ENCODE data around the gene MELTF. TPM values are rescaled to one million over a fixed set of nuclear protein-coding genes. Genes with fewer than 3 reads are reported as not detected.
"Not testable (repeated sequence)": the region's sequence is repeated elsewhere in the genome, so short reads cannot be mapped to it uniquely, and the experiment has no call there.

The MELTF gene
- 100 to 1,000 TPM in 1 of 4 donors, 10 to 100 TPM in 3; 17.3 to 143 (median 50.7) TPM for total RNA-seq

GRCh38 chr3:197029511-197030167 is at the start of gene MELTF:
Gene MELTF, minus strand, starts transcription at chr3:197029817. Its CDS starts 115 bp downstream, at chr3:197029702.
- Histone ChIP-seq H3K4me3 (peak within 1 kb of the TSS; percentile 49 to 85 (median 70)), H3K9me3 (no peaks in the 10 kb centered on the region), H3K27me3 (no peaks in the 10 kb centered on the region), H3K36me3 (no peaks in the 10 kb centered on the region), H3K27ac (peak within 1 kb of the TSS; percentile 6 to 78 (median 60)), H3K4me1 (peaks cover 0 to 32% (median 11%) of the 10 kb centered on the region in 4 donors)
- TF ChIP-seq CTCF (IDR thresholded peaks at IDR 0.05) (peak; percentile 50 to 86 (median 84)), POLR2A (IDR thresholded peaks at IDR 0.05) (peak in 1 of 2 donors; percentile 54)
- peak; percentile 34 to 85 (median 85) for DNase-seq

GRCh38 chr3:197076415-197076814 is 46.8 kb upstream of the MELTF start:
- peaks cover 0 to 28% (median 0%) of the 10 kb centered on the region in 3 donors for H3K36me3 ChIP-seq
- H3K27me3 ChIP-seq = no peaks in the 10 kb centered on the region
- no peaks in the 10 kb centered on the region for H3K4me1 ChIP-seq
- DNase-seq = no peak
- H3K27ac ChIP-seq = no peak overlapping the region
- no peak for TF ChIP-seq CTCF (IDR thresholded peaks at IDR 0.05)
- TF ChIP-seq POLR2A (IDR thresholded peaks at IDR 0.05) = no peak
- no peak overlapping the region for H3K4me3 ChIP-seq
- H3K9me3 ChIP-seq = no peaks in the 10 kb centered on the region

GRCh38 chr3:197068077-197068476 is 38.5 kb upstream of the MELTF start:
- TF ChIP-seq POLR2A (IDR thresholded peaks at IDR 0.05) (no peak), CTCF (IDR thresholded peaks at IDR 0.05) (no peak)
- H3K36me3 ChIP-seq = peaks cover 0 to 28% (median 0%) of the 10 kb centered on the region in 3 donors
- H3K27ac ChIP-seq = no peak overlapping the region
- H3K9me3 ChIP-seq = no peaks in the 10 kb centered on the region
- no peaks in the 10 kb centered on the region for H3K27me3 ChIP-seq
- DNase-seq = no peak
- no peaks in the 10 kb centered on the region for H3K4me1 ChIP-seq
- H3K4me3 ChIP-seq = no peak overlapping the region

- Histone ChIP-seq H3K4me1 (no peaks in the 10 kb centered on the region), H3K4me3 (no peak overlapping the region), H3K9me3 (no peaks in the 10 kb centered on the region), H3K27ac (no peak overlapping the region), H3K36me3 (peaks cover 0 to 48% (median 0%) of the 10 kb centered on the region in 3 donors), H3K27me3 (no peaks in the 10 kb centered on the region)
- no peak for DNase-seq
- TF ChIP-seq CTCF (IDR thresholded peaks at IDR 0.05) (no peak), POLR2A (IDR thresholded peaks at IDR 0.05) (no peak)
Observed at GRCh38 chr3:197064771-197065170, 35.2 kb upstream of the MELTF start.

GRCh38 chr3:197062446-197062845 is 32.8 kb upstream of the MELTF start:
- no peak for DNase-seq
- Histone ChIP-seq H3K36me3 (peaks cover 0 to 71% (median 0%) of the 10 kb centered on the region in 3 donors), H3K4me1 (no peaks in the 10 kb centered on the region), H3K27me3 (no peaks in the 10 kb centered on the region), H3K9me3 (no peaks in the 10 kb centered on the region), H3K4me3 (no peak overlapping the region), H3K27ac (no peak overlapping the region)
- TF ChIP-seq POLR2A (IDR thresholded peaks at IDR 0.05) (no peak), CTCF (IDR thresholded peaks at IDR 0.05) (no peak)

GRCh38 chr3:197051637-197052036 is 22.0 kb upstream of the MELTF start:
- H3K9me3 ChIP-seq, DNase-seq, H3K27ac ChIP-seq, H3K4me1 ChIP-seq, H3K27me3 ChIP-seq, H3K4me3 ChIP-seq: not testable (repeated sequence)
- peaks cover 0 to 72% (median 0%) of the 10 kb centered on the region in 3 donors for H3K36me3 ChIP-seq

Measured in Peyer's patch (tissue), 4 donors.